GM19372 (cell line): Measurements from ENCODE around the gene CHTOP.

Experiments used
- ATAC-seq: cut with Tn5 transposase; IDR thresholded peaks from one replicate; pipeline ENCODE4 v1.9.1; 2021; ENCODE audit warnings: mild to moderate bottlenecking, low read depth, moderate library complexity; ENCODE audit not compliant: unreplicated experiment

Gene CHTOP

GRCh38 chr1:153683854-153684253 lies 50.0 kb downstream of the CHTOP start:
- ATAC-seq = no peak

GRCh38 chr1:153684892-153685291 lies 51.0 kb downstream of the CHTOP start:
- ATAC-seq = no peak

- ATAC-seq = no peak
Observed at GRCh38 chr1:153685544-153686340, 51.9 kb downstream of the CHTOP start.

- no peak for ATAC-seq
Observed at GRCh38 chr1:153687346-153688125, 53.7 kb downstream of the CHTOP start.

GRCh38 chr1:153688276-153688675 lies 54.4 kb downstream of the CHTOP start:
- no peak for ATAC-seq

GRCh38 chr1:153688736-153689328 lies 55.0 kb downstream of the CHTOP start:
- no peak for ATAC-seq

GRCh38 chr1:153693466-153693865 lies 59.6 kb downstream of the CHTOP start:
- no peak for ATAC-seq
